Nephron (organoid): ENCODE measurements around the gene HDAC5.

Experiments used
- H3K27ac Mint-ChIP-seq, 3 experiments: 2 replicates each; pipeline ENCODE4 v1.8.0; 2020; ENCODE audit warnings: mixed read lengths in 3 of 3, mild to moderate bottlenecking in 2 of 3, moderate library complexity in 1 of 3
- H3K27me3 Mint-ChIP-seq: 2 replicates; pipeline ENCODE4 v1.8.0; 2021; ENCODE audit warnings: low read depth, mild to moderate bottlenecking, moderate library complexity, mixed read lengths
- H3K36me3 Mint-ChIP-seq: 2 replicates; pipeline ENCODE4 v1.8.0; 2020; ENCODE audit warnings: low read depth, mixed read lengths
- H3K4me1 Mint-ChIP-seq: 2 replicates; pipeline ENCODE4 v1.8.0; 2020; ENCODE audit warnings: mixed read lengths
- H3K4me3 Mint-ChIP-seq, 3 experiments: 2 replicates each; pipeline ENCODE4 v1.8.0; 2020; ENCODE audit warnings: mild to moderate bottlenecking in 3 of 3, mixed read lengths in 3 of 3, moderate library complexity in 2 of 3
- H3K9me3 Mint-ChIP-seq: 2 replicates; pipeline ENCODE4 v1.8.0; 2020; ENCODE audit warnings: mixed read lengths
- CTCF ChIP-seq, 3 experiments: fragments of 200-600 bp; sonication (generic); IDR thresholded peaks; one replicate each; pipeline ENCODE4 v1.5.0; 2021; ENCODE audit warnings: antibody characterized with exemption in 3 of 3; ENCODE audit not compliant: unreplicated experiment in 3 of 3

Gene HDAC5

GRCh38 chr17:44077595-44077909 is 45.9 kb downstream of the HDAC5 start:
- peaks cover 54% of the 10 kb centered on the region for H3K36me3 Mint-ChIP-seq
- H3K9me3 Mint-ChIP-seq = no peaks in the 10 kb centered on the region
- H3K4me1 Mint-ChIP-seq = peaks cover 5% of the 10 kb centered on the region
- no peak for TF ChIP-seq CTCF (IDR thresholded peaks at IDR 0.05; ENCODE audit: unreplicated experiment in 3 of 3)
- H3K27me3 Mint-ChIP-seq = peaks cover 1% of the 10 kb centered on the region
- no peak overlapping the region for H3K4me3 Mint-ChIP-seq
- no peak overlapping the region for H3K27ac Mint-ChIP-seq

- TF ChIP-seq CTCF (IDR thresholded peaks at IDR 0.05; ENCODE audit: unreplicated experiment in 3 of 3) = no peak
- Mint-ChIP-seq H3K27ac (no peak overlapping the region), H3K4me3 (no peak overlapping the region), H3K4me1 (peaks cover 8% of the 10 kb centered on the region), H3K36me3 (peaks cover 48% of the 10 kb centered on the region), H3K9me3 (no peaks in the 10 kb centered on the region), H3K27me3 (no peaks in the 10 kb centered on the region)
Measured at GRCh38 chr17:44076716-44077594, 46.5 kb downstream of the HDAC5 start.

- Mint-ChIP-seq H3K27ac (peak overlapping the region in 1 of 3 experiments; percentile 44), H3K4me3 (no peak overlapping the region), H3K4me1 (peaks cover 18% of the 10 kb centered on the region), H3K27me3 (no peaks in the 10 kb centered on the region), H3K9me3 (no peaks in the 10 kb centered on the region), H3K36me3 (peaks cover 44% of the 10 kb centered on the region)
- no peak for TF ChIP-seq CTCF (IDR thresholded peaks at IDR 0.05; ENCODE audit: unreplicated experiment in 3 of 3)
Measured at GRCh38 chr17:44075598-44076293, 47.7 kb downstream of the HDAC5 start.

GRCh38 chr17:44074911-44075285 is 48.5 kb downstream of the HDAC5 start:
- no peak for TF ChIP-seq CTCF (IDR thresholded peaks at IDR 0.05; ENCODE audit: unreplicated experiment in 3 of 3)
- H3K4me3 Mint-ChIP-seq = peak overlapping the region in 1 of 3 experiments; percentile 32
- peaks cover 25% of the 10 kb centered on the region for H3K4me1 Mint-ChIP-seq

GRCh38 chr17:44074231-44074910 is 49.1 kb downstream of the HDAC5 start:
- H3K4me1 Mint-ChIP-seq = peaks cover 27% of the 10 kb centered on the region
- peak overlapping the region; percentile 45 to 54 (median 53) for H3K4me3 Mint-ChIP-seq
- no peaks in the 10 kb centered on the region for H3K9me3 Mint-ChIP-seq
- peak overlapping the region in 2 of 3 experiments; percentile 16 to 48 for H3K27ac Mint-ChIP-seq
- H3K27me3 Mint-ChIP-seq = no peaks in the 10 kb centered on the region
- peaks cover 33% of the 10 kb centered on the region for H3K36me3 Mint-ChIP-seq
- TF ChIP-seq CTCF (IDR thresholded peaks at IDR 0.05; ENCODE audit: unreplicated experiment in 3 of 3) = no peak

More at GRCh38 chr17:44074911-44075285, 48.5 kb downstream of the HDAC5 start:
- Mint-ChIP-seq H3K36me3 (peaks cover 35% of the 10 kb centered on the region), H3K27me3 (no peaks in the 10 kb centered on the region), H3K9me3 (no peaks in the 10 kb centered on the region), H3K27ac (peak overlapping the region in 1 of 3 experiments; percentile 44)
